ENCODE results near the gene SMG6.

GRCh38 chr17:2037155-2037554 lies 266.4 kb downstream of the SMG6 start:
- no peak for TF ChIP-seq POLR2A (IDR thresholded peaks at IDR 0.05)
- TF ChIP-seq, protein P1, sequence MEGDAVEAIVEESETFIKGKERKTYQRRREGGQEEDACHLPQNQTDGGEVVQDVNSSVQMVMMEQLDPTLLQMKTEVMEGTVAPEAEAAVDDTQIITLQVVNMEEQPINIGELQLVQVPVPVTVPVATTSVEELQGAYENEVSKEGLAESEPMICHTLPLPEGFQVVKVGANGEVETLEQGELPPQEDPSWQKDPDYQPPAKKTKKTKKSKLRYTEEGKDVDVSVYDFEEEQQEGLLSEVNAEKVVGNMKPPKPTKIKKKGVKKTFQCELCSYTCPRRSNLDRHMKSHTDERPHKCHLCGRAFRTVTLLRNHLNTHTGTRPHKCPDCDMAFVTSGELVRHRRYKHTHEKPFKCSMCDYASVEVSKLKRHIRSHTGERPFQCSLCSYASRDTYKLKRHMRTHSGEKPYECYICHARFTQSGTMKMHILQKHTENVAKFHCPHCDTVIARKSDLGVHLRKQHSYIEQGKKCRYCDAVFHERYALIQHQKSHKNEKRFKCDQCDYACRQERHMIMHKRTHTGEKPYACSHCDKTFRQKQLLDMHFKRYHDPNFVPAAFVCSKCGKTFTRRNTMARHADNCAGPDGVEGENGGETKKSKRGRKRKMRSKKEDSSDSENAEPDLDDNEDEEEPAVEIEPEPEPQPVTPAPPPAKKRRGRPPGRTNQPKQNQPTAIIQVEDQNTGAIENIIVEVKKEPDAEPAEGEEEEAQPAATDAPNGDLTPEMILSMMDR (IDR thresholded peaks at IDR 0.05) = no peak

All from uterus (tissue), 2 donors.